Right hindlimb (tissue), 1 donor: ENCODE measurements around the gene GRIN2A.

ENCODE experiments used
- DNase-seq: peaks from one replicate; pipeline ENCODE4 v3.0.0-alpha.2; 2018

Gene GRIN2A

GRCh38 chr16:9957002-9957401, 225.2 kb downstream of the GRIN2A start:
- no peak for DNase-seq

GRCh38 chr16:9955677-9956076, 226.6 kb downstream of the GRIN2A start:
- DNase-seq = no peak

- no peak for DNase-seq
These were observed 228.2 kb downstream of the GRIN2A start for GRCh38 chr16:9953908-9954570.

GRCh38 chr16:9950658-9951057, 231.6 kb downstream of the GRIN2A start:
- no peak for DNase-seq

- no peak for DNase-seq
These were observed 232.8 kb downstream of the GRIN2A start for GRCh38 chr16:9949396-9949795.

- DNase-seq = no peak
These were observed 233.3 kb downstream of the GRIN2A start for GRCh38 chr16:9948933-9949332.

GRCh38 chr16:9946022-9946720, 236.1 kb downstream of the GRIN2A start:
- DNase-seq = no peak

GRCh38 chr16:9943121-9943520, 239.1 kb downstream of the GRIN2A start:
- DNase-seq = no peak

GRCh38 chr16:9941245-9941644, 241.0 kb downstream of the GRIN2A start:
- no peak for DNase-seq

GRCh38 chr16:9934723-9935508, 247.3 kb downstream of the GRIN2A start:
- no peak for DNase-seq

GRCh38 chr16:9932919-9933653, 249.1 kb downstream of the GRIN2A start:
- DNase-seq = no peak

- no peak for DNase-seq
These were observed 250.2 kb downstream of the GRIN2A start for GRCh38 chr16:9932000-9932399.

- DNase-seq = no peak
These were observed 252.4 kb downstream of the GRIN2A start for GRCh38 chr16:9929836-9930235.

GRCh38 chr16:9929313-9929712, 252.9 kb downstream of the GRIN2A start:
- DNase-seq = no peak

- DNase-seq = no peak
These were observed 259.8 kb downstream of the GRIN2A start for GRCh38 chr16:9922441-9922840.

- DNase-seq = no peak
These were observed 260.2 kb downstream of the GRIN2A start for GRCh38 chr16:9921997-9922396.

- no peak for DNase-seq
These were observed 262.8 kb downstream of the GRIN2A start for GRCh38 chr16:9919460-9919859.

- DNase-seq = no peak
These were observed 264.5 kb downstream of the GRIN2A start for GRCh38 chr16:9917691-9918090.

GRCh38 chr16:9913604-9914326, 268.5 kb downstream of the GRIN2A start:
- no peak for DNase-seq

GRCh38 chr16:9911989-9912388, 270.2 kb downstream of the GRIN2A start:
- no peak for DNase-seq

- no peak for DNase-seq
These were observed 271.0 kb downstream of the GRIN2A start for GRCh38 chr16:9911231-9911630.

- DNase-seq = no peak
These were observed 273.0 kb downstream of the GRIN2A start for GRCh38 chr16:9909072-9909825.
